Activated effector memory CD4-positive, alpha-beta T cell treated with Interleukin-2 at 50 U/mL for 16 hours (primary cell): Measurements from ENCODE around the gene CACNA1G.

Experiments
- DNase-seq: peaks from one replicate; pipeline ENCODE4 v3.0.0-alpha.2; 2020

The CACNA1G gene

DNA sequence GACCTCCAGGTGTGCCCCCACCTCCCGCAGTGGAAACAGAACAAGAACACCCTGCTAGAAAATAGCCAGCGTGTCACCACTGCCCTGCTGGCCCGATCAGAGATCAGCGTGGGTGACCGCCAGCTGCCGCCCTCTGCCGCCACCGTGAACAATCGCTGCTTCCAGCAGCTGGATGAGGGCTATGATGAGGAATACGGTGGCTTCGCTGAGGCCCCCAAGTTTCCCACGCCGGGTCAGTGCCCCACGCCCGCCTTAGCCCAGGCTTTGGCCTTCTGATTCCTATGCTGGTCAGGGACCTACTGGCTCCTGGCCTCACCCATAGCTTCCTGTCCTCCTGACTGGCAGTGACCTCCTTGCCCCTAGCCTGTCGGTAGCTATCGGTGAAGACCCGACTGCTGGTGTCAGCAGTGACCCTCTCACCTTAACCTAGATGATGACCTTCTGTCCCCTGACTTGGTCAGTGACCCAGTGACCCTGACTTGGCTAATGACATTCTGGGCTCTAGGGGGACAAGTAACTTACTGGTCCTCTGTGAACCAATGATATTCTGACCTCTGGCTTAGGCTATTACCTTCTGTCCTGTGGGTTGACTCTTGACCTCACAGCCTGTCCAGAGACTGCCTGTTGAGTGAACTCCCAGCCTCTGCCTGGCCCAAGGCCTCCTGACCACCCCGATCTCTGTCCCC, 11.1 kb upstream of the CACNA1G start:
- DNase-seq: no peak

DNA sequence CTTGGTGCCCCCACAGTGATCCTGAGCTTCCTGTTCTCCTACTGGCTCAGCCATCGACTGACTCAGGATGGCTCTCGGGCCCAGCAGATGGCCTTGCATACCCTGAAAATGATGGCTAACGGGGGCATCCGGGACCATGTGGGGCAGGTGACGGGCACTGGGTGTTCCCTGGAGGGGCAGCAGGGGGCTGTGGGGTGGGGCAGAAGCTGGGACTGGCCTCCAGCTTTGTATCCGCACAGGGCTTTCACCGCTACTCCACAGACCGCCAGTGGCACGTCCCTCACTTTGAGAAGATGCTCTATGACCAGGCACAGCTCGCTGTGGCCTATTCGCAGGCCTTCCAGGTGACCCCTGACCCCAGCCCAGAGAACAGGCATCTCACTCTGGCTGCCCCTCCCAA, 10.5 kb upstream of the CACNA1G start:
- no peak for DNase-seq

DNA sequence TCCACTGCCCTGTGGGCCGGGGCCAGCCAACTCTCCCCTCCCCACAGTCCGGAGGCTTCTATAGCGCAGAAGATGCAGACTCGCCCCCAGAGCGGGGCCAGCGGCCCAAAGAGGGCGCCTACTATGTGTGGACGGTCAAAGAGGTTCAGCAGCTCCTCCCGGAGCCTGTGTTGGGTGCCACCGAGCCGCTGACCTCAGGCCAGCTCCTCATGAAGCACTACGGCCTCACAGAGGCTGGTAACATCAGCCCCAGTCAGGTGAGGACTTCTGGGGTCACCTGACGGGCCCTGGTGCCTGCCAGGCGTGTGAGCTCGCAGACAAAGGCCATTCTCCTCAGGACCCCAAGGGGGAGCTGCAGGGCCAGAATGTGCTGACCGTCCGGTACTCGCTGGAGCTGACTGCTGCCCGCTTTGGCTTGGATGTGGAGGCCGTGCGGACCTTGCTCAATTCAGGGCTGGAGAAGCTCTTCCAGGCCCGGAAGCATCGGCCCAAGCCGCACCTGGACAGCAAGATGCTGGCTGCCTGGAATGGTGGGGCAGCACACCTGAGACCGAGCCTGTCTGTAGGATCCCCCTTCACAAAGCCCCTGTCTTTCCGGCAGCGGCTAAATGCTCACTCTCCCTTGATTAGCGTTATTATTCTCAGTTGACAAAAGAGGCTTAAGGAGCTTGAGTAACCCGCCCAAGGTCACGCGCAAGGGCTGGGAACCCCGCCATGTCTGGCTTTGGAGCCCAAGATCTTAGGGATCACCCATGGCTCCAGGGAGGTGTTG, 9.7 kb upstream of the CACNA1G start:
- DNase-seq: no peak

DNA sequence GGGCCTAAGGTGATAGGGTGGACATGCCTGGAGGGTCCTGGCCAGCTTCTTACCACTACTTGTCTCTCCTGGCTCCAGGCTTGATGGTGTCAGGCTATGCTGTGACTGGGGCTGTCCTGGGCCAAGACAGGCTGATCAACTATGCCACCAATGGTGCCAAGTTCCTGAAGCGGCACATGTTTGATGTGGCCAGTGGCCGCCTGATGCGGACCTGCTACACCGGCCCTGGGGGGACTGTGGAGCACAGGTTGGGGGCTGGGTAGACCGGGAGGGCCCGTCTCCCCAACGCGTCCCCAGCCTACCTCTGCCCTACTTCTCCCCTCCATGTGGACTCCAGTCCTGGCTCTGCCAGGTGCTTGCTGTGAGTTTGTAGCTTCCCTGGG, 9.1 kb upstream of the CACNA1G start:
- DNase-seq: no peak

DNA sequence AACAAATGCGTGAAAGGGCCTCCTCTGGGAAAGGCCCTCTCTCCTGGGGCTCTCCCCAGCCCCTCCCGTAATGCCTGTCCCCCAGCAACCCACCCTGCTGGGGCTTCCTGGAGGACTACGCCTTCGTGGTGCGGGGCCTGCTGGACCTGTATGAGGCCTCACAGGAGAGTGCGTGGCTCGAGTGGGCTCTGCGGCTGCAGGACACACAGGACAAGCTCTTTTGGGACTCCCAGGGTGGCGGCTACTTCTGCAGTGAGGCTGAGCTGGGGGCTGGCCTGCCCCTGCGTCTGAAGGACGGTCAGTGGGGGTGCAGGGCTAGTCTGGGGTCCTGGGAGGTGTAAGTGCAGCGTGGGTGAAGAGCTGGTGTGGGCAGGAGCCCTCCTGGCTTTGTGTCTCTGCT, 8.6 kb upstream of the CACNA1G start:
- no peak for DNase-seq

DNA sequence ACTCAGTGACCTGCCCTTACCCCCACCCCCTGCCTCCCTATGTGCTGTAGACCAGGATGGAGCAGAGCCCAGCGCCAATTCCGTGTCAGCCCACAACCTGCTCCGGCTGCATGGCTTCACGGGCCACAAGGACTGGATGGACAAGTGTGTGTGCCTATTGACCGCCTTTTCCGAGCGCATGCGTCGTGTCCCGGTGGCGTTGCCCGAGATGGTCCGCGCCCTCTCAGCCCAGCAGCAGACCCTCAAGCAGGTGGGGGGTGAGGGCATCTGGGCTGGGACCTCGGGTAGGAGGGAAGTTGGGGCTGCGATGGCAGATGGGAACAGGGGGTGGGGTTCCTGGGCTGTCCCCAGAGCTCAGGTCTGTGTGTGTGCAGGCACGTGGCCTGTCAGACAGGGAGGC, 6.3 kb upstream of the CACNA1G start:
- DNase-seq: no peak

DNA sequence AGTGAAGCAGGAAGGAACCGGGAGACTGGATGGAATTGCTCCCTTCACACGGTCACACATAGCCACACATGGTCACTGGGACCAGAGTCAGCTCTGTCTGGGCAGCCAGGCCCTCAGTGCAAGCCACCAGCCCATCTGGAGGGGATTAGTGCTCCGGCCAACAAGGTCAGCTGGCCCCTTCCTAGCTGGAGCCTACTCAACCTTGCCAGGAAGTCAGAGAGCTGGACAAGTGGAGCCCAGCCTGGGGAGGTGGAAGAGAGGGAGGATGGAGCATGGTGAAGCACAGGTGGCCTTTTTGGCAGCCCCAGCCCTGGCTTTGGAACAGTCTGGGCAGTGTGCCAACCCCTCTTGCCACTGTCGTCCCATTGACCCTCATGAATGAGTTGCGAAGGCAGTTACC, 3.7 kb upstream of the CACNA1G start:
- no peak for DNase-seq

DNA sequence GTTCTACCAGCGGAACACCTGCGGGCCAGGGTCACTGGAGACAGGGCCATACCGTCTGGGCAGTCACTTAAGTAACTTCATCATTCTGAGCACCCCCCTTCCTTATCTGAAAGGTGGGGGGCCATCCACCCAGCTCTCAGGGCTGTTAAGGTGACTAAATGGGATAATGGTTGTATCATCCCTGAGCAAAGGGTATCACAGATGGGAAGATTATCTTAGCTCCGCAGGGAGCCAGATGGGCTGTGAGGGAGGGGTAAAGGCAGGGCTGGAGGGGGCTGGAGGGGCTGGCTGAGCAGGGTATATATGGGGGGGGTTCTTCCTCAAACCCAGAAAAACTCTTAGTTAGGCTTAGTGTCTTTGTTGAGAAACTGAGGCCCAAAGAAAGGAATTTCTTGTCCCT, 2.9 kb upstream of the CACNA1G start:
- DNase-seq: no peak

DNA sequence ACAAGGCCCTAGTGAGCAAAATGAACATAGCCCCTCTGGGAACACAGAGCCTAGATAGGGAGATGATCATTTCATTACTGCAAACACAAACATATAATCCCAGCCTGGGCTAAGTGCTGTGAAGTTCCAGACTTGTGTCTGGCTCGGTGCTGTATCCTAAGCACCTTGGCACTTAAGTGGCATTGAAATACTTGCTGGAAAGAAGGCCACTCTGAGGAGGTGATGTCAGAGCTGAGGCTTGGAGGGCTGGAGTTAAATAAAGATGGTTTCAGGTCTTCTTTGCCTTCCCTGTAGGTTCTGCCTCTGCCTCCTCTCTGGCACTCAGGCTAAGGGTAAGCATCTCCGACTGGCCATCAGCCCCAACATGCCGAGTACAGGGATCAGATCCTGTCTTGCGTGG, 2.4 kb upstream of the CACNA1G start:
- no peak for DNase-seq

DNA sequence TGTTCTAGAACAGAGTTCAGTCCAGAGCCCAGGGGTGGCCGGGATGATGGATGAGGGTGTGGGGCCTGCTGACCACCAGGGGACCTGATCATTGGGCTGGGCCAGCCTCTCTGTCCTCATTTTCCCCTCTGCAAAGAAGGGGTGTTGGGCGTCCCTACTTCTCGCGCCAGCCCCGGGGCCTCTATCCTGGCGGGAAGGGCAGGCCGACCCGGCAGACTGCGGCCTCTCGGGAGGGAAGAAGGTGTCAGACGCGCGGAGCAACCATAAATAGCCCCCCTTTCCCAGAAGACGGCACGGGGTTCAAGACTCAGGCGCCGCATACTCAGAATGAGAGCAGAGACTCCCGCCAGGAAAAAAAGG, 2.0 kb upstream of the CACNA1G start:
- no peak for DNase-seq

DNA sequence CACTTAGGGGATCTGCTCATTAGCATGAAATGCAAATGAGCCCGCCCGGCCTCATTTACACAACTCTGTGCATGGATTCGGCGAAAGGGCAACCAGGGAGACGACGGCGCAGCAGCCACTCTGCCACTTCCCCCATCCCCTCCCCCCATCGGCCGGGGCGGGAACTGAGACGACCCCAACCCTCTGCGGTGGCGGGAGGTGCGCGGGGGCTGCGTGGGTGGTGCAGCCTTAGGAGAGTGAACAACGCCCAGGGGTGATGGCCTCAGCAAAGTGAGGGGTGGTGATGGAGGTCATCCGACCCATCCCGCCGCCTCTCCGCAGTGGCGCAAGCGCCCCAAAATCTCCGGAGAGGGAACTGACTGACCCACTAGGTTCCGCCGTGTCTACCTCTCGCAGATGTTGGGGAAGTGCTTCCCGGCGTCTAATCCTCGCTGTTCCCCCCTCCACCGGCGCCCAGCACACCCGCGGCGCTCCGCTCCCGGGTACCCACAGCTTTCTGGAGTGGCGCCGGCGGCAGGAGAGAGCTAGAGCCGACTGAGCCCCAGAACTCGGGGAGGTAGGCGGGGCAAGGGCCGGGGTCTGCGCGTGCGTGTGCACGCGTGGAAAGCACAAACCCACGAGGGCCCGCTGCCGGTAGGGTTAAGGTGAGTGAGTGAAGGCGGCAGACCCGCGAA, 1.4 kb upstream of the CACNA1G start:
- no peak for DNase-seq

DNA sequence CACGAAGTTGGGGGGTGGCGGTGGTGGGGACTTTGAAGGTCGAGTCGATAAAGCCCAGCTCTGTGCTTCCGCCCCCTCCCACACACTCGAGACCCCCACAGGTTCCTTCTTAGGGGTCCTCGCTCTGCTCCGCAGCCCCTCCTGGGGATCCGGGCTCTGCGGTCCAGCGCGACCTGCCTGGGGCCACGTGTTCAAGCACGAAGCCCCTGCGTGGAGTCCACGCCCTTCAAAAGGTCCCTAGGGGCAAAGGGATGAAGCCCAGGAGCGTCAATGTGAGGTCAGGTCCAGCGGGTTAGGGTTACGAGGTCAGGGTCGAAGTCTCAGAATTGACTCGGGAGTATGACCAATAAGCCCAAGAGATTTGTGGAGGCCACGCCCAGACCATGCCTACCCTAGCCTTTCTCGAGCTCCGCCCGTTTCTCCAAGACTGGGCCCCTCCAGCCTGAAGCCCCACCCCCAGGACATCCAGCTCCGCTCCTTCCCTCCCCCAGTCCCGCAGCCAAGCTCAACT, 786 bp upstream of the CACNA1G start:
- no peak for DNase-seq

DNA sequence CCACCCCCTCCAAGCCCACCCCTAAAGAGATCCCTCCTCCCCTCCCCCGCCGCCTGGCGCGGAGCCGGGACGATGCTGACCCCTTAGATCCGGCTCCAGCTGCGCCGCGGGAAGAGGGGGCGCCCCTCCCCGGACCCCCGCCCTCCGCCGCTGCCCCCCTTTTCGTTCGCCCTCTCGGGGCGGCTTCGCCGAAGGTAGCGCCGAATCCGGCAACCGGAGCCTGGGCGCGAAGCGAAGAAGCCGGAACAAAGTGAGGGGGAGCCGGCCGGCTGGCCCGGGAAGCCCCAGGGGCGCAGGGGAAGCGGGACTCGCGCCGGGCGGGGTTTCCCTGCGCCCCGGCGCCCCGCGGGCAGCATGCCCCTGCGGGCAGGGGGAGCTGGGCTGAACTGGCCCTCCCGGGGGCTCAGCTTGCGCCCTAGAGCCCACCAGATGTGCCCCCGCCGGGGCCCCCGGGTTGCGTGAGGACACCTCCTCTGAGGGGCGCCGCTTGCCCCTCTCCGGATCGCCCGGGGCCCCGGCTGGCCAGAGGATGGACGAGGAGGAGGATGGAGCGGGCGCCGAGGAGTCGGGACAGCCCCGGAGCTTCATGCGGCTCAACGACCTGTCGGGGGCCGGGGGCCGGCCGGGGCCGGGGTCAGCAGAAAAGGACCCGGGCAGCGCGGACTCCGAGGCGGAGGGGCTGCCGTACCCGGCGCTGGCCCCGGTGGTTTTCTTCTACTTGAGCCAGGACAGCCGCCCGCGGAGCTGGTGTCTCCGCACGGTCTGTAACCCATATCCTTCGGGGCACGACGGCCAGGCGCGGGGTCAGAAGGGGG, 623 bp downstream of the CACNA1G start:
- DNase-seq: no peak

DNA sequence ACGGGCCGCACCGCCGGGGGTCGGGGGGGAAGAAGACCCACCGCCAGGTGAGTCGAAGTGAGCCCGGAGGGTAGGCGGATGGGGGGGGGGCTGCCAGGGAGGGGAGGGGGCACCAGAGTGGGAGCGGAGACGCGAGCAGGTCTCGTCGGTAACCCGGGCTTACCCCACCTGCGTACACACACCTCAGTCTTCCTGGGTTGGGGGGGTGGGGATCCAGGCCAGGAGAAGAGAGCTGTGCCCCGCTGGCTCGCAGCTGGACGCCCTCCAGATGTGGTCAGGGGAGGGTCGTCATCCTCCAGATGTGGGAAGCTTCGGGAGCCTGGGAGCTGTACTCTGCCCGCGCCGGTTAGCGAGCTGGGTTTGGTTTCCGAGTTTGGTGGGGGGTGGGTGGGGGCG, 1.2 kb downstream of the CACNA1G start:
- DNase-seq: no peak

DNA sequence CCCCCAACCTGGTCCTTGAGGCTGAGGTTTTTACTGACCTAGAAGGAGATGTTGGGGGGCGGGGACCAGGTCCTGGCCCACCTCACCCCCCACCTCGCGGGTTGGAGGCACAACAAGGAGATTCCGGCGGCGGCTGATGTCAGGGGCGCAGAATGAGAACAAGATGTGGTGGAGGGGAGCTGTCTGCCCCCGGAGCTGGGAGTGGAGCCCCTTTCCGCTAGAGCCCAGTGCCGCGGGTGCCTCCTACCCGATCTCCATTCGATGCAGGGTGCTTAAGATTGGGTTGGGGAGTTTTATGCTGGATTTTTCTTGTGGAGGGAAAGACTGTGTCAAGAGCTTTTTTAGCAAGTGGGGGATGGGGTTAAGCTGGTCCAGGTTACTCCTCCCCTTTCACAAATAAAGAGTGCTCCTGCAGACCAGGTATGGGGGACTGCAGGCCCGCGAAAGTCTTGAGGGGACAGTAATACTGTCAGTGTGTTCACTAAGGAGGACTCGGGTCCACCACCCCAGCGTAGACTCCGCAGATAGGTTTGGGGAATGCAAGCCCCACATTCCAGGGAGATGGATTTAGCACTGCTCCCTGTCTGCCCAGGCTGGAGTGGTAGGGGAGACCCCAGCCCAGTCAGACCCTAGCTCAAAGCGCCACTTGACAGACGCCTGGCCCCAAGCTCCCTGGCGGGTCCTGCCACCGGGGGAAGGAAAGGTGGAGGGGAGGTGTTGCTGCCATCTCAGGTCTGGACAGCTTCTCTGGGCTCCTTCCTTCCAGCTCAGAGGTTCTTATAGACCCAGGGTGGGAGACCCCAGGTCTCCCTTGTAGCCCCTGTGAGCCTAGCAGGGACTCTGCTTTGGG, 2.0 kb downstream of the CACNA1G start:
- DNase-seq: no peak

DNA sequence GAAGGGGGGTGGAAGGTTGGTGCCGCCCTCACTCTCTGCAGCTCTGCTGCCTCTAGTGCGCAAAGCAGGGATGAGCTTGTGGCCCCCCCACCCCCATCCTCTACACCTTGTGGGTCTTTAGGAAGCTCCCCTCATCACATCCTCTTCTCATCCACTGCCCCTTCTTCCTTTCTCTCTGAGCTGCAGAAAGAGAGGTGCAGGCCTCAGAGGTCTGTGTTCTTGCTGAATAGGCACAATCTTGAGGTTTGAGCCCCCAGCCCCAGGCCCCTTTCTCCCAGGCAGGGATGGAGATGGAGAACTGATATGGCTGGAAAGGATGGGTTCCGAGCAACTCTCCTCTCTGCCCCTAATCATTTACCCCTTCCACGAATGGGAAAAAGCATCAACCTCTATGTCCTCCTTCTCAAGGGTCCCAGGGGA, 2.6 kb downstream of the CACNA1G start:
- DNase-seq: no peak

DNA sequence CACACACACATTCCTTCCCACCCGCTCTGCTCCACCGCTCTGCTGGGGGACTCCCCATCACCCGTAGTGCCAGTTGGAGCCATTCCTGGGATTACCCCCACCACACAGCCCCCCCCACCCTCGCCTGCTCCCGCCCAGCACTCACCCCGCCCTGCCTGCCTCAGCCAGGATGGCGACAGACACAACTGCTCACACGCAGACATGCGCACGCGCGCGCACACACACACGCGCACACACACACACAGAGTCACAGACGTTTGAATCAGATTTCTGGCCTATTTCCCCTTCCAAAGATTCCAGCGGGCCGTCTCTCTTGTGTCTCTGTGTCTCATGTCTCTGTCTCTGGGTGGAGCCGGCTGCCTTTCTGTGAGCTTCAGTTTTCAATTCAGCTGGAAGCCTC, 4.4 kb downstream of the CACNA1G start:
- DNase-seq: no peak

DNA sequence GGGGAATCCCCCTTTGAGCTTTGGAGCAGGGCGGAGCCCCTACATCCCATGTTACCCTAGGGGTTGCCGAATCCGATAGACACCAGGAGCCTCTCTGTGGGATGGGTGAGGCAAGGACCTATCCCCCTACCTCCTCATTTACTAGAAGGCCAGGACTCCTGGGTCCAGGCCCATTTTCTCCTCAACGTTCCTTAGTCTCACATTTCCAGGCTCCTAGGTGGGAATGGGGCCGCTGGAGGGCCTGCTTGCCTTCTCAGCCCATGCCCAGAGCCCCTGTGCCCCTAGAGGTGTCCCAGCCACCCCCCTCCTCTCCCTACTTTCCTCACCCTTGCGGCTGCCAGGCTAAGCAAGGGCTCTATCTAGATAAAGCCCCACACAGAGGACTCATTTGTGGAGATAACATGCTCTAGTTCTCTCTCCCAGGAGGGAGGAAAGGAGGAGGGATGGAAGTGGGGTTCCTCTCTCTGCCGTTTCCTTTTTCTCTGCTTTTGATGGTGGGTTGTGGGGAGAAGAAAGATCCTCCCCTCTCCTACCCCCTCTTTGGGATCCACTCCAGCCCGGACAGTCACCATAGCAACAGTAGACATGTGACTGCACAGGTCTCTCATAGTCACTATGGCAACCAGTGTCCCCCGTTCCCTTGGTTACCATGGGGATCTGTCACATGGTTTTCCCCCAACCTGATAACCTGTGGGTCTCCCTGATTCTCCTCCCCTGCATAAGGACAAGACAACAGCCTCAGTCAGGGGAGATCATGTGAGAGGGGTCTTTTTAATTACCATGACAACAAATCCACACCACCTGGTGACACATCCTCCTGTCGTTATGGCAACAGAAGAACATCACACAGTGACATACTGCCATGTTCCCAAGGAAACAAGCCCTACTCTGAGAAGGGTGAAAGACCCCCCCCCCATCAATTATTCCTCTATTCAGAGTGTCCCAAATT, 5.2 kb downstream of the CACNA1G start:
- DNase-seq: no peak

DNA sequence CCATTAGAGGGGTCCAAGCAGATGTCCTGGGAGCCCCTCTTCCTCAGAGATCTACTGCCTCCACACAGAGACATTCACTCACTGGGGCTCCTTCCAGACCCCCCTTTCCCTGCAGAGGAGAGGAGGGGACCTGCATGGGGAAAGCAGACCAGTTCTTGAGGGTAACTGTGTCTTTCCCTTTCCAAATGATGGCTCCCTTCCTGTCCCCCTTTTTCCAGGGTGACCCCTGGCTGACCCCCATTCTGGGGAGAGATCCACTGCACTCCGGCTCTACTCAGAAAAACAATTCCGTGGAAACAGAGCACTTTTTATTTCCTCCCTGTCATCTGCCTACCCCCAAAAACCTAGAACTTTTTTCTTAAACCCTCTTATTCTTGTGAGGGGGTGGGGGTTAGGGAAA, 6.4 kb downstream of the CACNA1G start:
- no peak for DNase-seq

DNA sequence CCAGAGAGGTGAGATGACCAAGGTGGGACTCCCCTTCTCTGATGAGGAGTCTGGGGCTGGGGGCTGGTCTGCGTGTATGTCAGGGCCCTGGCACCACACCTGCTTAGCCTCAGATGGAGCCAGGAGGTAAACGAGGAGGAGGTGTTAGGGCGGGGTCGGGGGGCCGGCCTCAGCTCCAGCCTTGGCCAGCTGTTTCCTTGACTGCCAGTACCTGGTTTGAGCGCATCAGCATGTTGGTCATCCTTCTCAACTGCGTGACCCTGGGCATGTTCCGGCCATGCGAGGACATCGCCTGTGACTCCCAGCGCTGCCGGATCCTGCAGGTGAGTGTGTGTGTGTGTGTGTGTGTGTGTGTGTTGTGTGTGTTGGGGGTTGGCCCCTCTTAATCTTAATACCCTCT, 8.1 kb downstream of the CACNA1G start:
- DNase-seq: no peak

DNA sequence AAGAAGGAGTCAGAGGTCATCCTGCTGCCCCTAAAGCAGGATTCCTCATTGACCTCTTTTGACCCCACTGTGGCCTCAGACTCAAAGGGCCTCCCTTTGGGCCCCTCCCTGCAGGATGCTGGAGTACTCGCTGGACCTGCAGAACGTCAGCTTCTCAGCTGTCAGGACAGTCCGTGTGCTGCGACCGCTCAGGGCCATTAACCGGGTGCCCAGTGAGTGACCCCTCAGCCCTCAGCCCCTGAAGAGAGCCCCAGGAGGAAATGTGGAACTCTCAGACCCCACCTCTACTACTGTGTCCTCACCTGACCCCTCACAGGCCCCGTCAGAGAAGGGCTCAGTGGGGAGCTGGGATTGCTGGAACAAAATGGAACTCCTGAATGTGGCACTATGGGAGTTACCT, 9.1 kb downstream of the CACNA1G start:
- no peak for DNase-seq
